Measurements from ENCODE around the gene ARID1B. TPM values are rescaled to one million over a fixed set of nuclear protein-coding genes. Genes with fewer than 3 reads are reported as not detected.

The ARID1B gene
- total and polyA plus RNA-seq, 7 donors = 8.1 to 61.1 (median 53.1) TPM

DNA sequence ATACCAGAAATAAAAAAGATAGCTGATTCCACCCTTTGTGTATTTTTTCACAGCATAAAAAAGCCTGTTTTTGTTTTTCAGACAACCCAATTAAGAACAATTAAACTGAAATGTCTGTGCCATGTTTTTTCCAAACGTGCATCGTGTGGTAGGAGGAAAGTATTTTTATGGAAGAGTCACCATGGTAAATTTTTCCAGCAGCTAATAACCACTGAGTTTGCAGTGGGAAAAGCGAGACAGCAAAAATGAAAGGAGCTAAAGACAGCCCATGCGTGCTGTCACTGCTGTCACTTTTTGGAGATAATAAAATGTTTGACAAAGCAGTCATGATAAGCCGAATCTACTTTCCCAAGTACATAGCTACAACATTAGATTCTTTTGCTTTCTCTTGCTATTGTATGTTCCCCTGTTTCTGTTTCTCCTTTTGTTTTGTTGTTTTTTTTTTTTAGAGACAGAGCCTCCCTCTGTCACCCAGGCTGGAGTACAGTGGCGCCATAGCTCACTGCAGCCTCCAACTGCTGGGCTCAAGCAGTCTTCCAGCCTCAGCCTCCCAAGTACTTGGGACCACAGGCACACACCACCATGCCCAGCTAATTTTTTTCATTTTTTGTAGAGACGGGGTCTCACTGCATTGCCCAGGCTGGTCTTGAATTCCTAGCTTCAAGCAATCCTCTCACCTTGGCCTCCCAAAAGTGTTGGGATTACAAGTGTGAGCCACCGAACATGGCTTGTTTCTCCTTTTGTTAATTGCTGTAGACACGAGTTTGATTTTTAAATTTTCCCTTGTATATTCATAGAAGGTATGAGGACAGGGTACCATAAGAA, 284.8 kb downstream of the ARID1B start:
- H3K9me3 ChIP-seq = no peaks in the 10 kb centered on the region
- H3K27ac ChIP-seq = no peak overlapping the region
- H3K36me3 ChIP-seq (ENCODE audit: insufficient read depth in 1 of 2, low read depth in 1 of 2) = no peaks in the 10 kb centered on the region
- TF ChIP-seq, protein P1, sequence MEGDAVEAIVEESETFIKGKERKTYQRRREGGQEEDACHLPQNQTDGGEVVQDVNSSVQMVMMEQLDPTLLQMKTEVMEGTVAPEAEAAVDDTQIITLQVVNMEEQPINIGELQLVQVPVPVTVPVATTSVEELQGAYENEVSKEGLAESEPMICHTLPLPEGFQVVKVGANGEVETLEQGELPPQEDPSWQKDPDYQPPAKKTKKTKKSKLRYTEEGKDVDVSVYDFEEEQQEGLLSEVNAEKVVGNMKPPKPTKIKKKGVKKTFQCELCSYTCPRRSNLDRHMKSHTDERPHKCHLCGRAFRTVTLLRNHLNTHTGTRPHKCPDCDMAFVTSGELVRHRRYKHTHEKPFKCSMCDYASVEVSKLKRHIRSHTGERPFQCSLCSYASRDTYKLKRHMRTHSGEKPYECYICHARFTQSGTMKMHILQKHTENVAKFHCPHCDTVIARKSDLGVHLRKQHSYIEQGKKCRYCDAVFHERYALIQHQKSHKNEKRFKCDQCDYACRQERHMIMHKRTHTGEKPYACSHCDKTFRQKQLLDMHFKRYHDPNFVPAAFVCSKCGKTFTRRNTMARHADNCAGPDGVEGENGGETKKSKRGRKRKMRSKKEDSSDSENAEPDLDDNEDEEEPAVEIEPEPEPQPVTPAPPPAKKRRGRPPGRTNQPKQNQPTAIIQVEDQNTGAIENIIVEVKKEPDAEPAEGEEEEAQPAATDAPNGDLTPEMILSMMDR (IDR thresholded peaks at IDR 0.05) = no peak
- DNase-seq (no peak), ATAC-seq (no peak)
- WGBS, 3 donors = 90 to 96% (median 90%) methylated on average over 9 of the region's 9 CpGs
- no peaks in the 10 kb centered on the region for H3K27me3 ChIP-seq (ENCODE audit: insufficient read depth in 3 of 3, low read length in 2 of 3)
- H3K4me3 ChIP-seq = no peak overlapping the region
- H3K4me1 ChIP-seq = peaks cover 18% of the 10 kb centered on the region
- intact Hi-C loops (cut with DNase I) = no loop called here

DNA sequence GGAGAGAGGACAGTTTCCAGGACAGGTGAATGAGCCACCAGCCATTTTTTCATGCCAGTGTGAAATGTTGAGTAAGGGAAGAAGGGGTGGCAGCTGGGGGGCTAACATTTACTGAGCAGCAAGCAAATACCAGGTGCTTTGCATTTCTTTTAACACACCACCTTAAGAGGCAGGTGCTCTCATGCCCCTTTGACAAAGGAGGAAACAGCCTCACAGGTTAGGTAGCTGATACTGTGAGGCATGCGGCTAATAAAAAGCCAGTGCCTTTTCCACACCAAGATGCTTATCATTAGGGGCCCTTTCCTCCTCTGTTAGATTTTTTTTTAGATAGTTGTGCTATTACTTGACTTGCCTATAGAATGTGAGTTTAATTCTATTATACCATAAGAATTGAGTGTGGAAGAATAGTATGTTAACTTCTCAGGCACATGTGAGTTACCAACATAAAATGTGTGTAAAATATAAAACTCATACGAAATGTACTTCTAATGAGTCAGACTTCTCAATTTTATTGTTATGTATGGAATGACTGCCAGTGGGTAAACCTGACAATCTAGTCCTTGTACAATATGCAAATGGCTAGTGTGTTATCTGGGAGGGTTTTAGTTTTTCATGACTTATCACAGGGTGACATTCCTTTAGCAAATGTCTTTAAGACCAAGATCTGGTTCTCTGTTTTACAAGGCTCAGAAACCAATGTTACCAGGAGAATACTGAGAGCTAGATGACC, 286.2 kb downstream of the ARID1B start:
- TF ChIP-seq, protein P1 (IDR thresholded peaks at IDR 0.05) = no peak
- WGBS, 3 donors = 73 to 97% (median 93%) methylated on average over 2 of the region's 2 CpGs
- H3K36me3 ChIP-seq (ENCODE audit: insufficient read depth in 1 of 2, low read depth in 1 of 2) = no peaks in the 10 kb centered on the region
- intact Hi-C loops (cut with DNase I) = no loop called here
- H3K4me3 ChIP-seq = no peak overlapping the region
- H3K27ac ChIP-seq = no peak overlapping the region
- ATAC-seq (no peak), DNase-seq (no peak)
- no peaks in the 10 kb centered on the region for H3K9me3 ChIP-seq
- H3K27me3 ChIP-seq (ENCODE audit: insufficient read depth in 3 of 3, low read length in 2 of 3) = no peaks in the 10 kb centered on the region
- peaks cover 29% of the 10 kb centered on the region for H3K4me1 ChIP-seq

- no peak overlapping the region for H3K27ac ChIP-seq
- H3K9me3 ChIP-seq = no peaks in the 10 kb centered on the region
- no peak for DNase-seq
- 87 to 88% (median 87%) methylated on average over 5 of the region's 5 CpGs for WGBS, 3 donors
- intact Hi-C loops (cut with DNase I) = no loop called here
- peaks cover 35% of the 10 kb centered on the region for H3K4me1 ChIP-seq
- TF ChIP-seq, protein P1 (IDR thresholded peaks at IDR 0.05) = no peak
- no peaks in the 10 kb centered on the region for H3K27me3 ChIP-seq (ENCODE audit: insufficient read depth in 3 of 3, low read length in 2 of 3)
- no peak for ATAC-seq
- H3K4me3 ChIP-seq = no peak overlapping the region
- no peaks in the 10 kb centered on the region for H3K36me3 ChIP-seq (ENCODE audit: insufficient read depth in 1 of 2, low read depth in 1 of 2)
Measured at GRCh38 chr6:157063923-157064322, 286.7 kb downstream of the ARID1B start.

- ATAC-seq (no peak), DNase-seq (no peak)
- Histone ChIP-seq H3K27ac (no peak overlapping the region), H3K4me1 (peaks cover 39% of the 10 kb centered on the region), H3K36me3 (ENCODE audit: insufficient read depth in 1 of 2, low read depth in 1 of 2) (no peaks in the 10 kb centered on the region), H3K27me3 (ENCODE audit: insufficient read depth in 3 of 3, low read length in 2 of 3) (no peaks in the 10 kb centered on the region), H3K4me3 (no peak overlapping the region), H3K9me3 (no peaks in the 10 kb centered on the region)
- 90 to 95% (median 94%) methylated on average over 8 of the region's 8 CpGs for WGBS, 3 donors
- TF ChIP-seq, protein P1 (IDR thresholded peaks at IDR 0.05) = no peak
- intact Hi-C loops (cut with DNase I) = no loop called here
Measured at GRCh38 chr6:157064502-157064901, 287.3 kb downstream of the ARID1B start.
